Immature natural killer cell (primary cell): ENCODE results near the gene ST6GALNAC3. TPM values are rescaled to one million over a fixed set of nuclear protein-coding genes. Genes with fewer than 3 reads are reported as not detected.

Source experiments
- DNase-seq, 3 donors: peaks; one replicate each; pipeline ENCODE4 v3.0.0; 2022; ENCODE audit warnings: mixed read lengths in 1 of 3
- H3K27ac Mint-ChIP-seq, 6 donors: one replicate each; pipeline ENCODE4 v1.8.0; 2020; ENCODE audit warnings: mixed read lengths in 6 of 6, mild to moderate bottlenecking in 5 of 6, inconsistent platforms in 4 of 6, moderate library complexity in 3 of 6
- H3K27me3 Mint-ChIP-seq, 3 donors: one replicate each; pipeline ENCODE4 v1.8.0; 2020 to 2021; ENCODE audit warnings: low read depth in 3 of 3, mild to moderate bottlenecking in 3 of 3, mixed read lengths in 3 of 3, moderate library complexity in 3 of 3, inconsistent platforms in 1 of 3
- H3K36me3 Mint-ChIP-seq, 3 donors: one replicate each; pipeline ENCODE4 v1.8.0; 2020; ENCODE audit warnings: mixed read lengths in 3 of 3, inconsistent platforms in 2 of 3, mild to moderate bottlenecking in 2 of 3
- H3K4me1 Mint-ChIP-seq, 2 donors: one replicate each; pipeline ENCODE4 v1.8.0; 2020; ENCODE audit warnings: inconsistent platforms in 2 of 2, mild to moderate bottlenecking in 2 of 2, mixed read lengths in 2 of 2, moderate library complexity in 1 of 2
- H3K4me3 Mint-ChIP-seq, 5 donors: one replicate each; pipeline ENCODE4 v1.8.0; 2020; ENCODE audit warnings: mild to moderate bottlenecking in 5 of 5, mixed read lengths in 5 of 5, inconsistent platforms in 3 of 5, moderate library complexity in 3 of 5
- H3K9me3 Mint-ChIP-seq, 6 donors: one replicate each; pipeline ENCODE4 v1.8.0; 2020; ENCODE audit warnings: mild to moderate bottlenecking in 6 of 6, mixed read lengths in 6 of 6, inconsistent platforms in 4 of 6, moderate library complexity in 3 of 6
- polyA plus RNA-seq, 3 donors: library from polyadenylated mRNA; unstranded; fragments of 300-500 nt; fragmentation: Illumina TruSeq; gene quantifications; one replicate each; pipeline ENCODE4 v1.2.3, GENCODE V29; 2021

The ST6GALNAC3 gene
- polyA plus RNA-seq, 3 donors from 2014 or later: not detected

- no peak for DNase-seq
These were observed 216.6 kb downstream of the ST6GALNAC3 start for GRCh38 chr1:76291191-76291590.

DNA sequence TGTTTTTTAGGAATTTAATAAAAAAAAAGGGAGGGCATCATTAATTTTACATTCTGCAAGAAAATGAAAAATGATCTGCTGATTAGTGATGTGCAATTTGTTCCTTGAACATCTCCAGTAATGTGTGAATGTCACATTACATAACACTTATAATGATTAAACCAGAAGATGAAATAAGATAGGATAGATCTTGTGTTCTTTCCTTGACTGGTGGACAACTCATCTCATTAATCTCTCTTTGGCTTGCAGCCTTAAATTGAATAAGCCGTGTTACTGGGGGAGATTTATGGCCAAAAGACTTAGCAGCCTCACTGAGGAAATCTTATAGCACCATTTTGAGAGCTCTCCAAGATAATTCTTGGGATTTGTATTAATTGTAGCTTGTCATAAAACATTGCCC, 217.2 kb downstream of the ST6GALNAC3 start:
- DNase-seq: no peak
- Mint-ChIP-seq H3K9me3 (peaks cover 0 to 3% (median 0%) of the 10 kb centered on the region in 6 donors), H3K27ac (no peak overlapping the region), H3K4me1 (peaks cover 0 to 37% of the 10 kb centered on the region in 2 donors), H3K4me3 (no peak overlapping the region), H3K36me3 (no peaks in the 10 kb centered on the region), H3K27me3 (no peaks in the 10 kb centered on the region)

More at GRCh38 chr1:76291191-76291590, 216.6 kb downstream of the ST6GALNAC3 start:
- H3K4me1 Mint-ChIP-seq: peaks cover 0 to 37% of the 10 kb centered on the region in 2 donors
- no peak overlapping the region for H3K4me3 Mint-ChIP-seq
- H3K36me3 Mint-ChIP-seq: no peaks in the 10 kb centered on the region
- H3K27me3 Mint-ChIP-seq: no peaks in the 10 kb centered on the region
- H3K27ac Mint-ChIP-seq: no peak overlapping the region
- peaks cover 0 to 3% (median 0%) of the 10 kb centered on the region in 6 donors for H3K9me3 Mint-ChIP-seq

DNA sequence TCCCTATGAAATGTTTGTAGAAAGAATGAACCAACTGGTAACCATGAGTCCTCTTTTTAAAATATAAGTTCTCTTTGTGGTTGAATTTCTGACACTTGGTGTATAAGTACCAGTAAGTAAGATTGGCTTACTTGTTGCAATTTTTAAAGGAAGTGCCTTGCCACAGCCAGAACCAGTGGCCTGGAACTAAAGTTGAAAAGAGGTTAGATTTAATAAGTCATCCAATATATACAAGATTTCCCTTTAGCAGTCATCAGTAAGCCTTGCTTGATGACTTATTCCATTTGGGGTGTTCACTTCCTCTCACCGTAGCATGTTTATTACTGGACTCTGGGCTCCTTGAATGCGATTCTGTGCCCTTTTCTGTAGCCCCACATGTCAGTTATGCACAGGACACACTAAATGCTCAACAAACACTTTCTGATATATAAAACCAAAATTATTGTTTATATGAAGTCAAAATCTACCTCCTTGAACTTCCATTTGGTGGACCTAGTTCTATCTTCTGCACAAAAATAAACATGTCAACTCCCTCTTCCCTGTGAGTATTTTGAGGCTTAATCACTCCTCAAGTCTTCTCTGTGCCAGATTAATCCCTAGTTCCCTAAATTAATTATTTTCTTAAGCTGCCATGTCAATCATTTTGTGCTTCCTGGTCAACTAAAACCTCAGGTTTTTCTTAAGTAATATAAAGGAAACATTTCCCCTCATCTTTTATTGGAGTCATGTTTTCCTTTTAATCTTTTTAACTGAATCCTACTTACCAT, 218.1 kb downstream of the ST6GALNAC3 start:
- Mint-ChIP-seq H3K9me3 (peaks cover 0 to 3% (median 0%) of the 10 kb centered on the region in 6 donors), H3K27me3 (no peaks in the 10 kb centered on the region), H3K36me3 (no peaks in the 10 kb centered on the region), H3K4me1 (peaks cover 0 to 37% of the 10 kb centered on the region in 2 donors), H3K27ac (no peak overlapping the region), H3K4me3 (no peak overlapping the region)
- DNase-seq: no peak

DNA sequence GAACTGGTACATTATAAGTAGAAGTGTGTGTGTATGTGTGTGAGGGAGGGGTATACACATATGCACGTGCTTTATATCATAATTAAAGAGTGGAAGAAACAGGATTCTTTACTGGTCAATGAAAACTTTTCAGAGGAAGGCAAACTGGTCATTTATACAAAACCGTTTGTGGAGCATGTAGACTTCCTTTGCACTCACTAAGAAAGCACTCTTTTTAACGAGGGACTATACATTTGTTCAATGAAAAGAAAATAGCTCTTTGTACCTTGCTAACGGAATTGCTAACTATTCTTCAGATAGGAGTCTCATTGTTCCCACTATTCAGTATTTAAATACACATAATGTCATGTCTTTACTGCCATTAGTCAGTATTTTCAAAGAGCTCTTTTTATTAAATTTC, 219.3 kb downstream of the ST6GALNAC3 start:
- H3K36me3 Mint-ChIP-seq: no peaks in the 10 kb centered on the region
- DNase-seq: no peak
- H3K27me3 Mint-ChIP-seq: no peaks in the 10 kb centered on the region
- H3K4me1 Mint-ChIP-seq: peaks cover 0 to 37% of the 10 kb centered on the region in 2 donors
- peaks cover 0 to 3% (median 0%) of the 10 kb centered on the region in 6 donors for H3K9me3 Mint-ChIP-seq
- H3K27ac Mint-ChIP-seq: no peak overlapping the region
- no peak overlapping the region for H3K4me3 Mint-ChIP-seq

- no peak for DNase-seq
- Mint-ChIP-seq H3K27ac (peak overlapping the region in 1 of 6 donors; percentile 39), H3K4me1 (peaks cover 0 to 37% of the 10 kb centered on the region in 2 donors), H3K4me3 (peak overlapping the region in 2 of 5 donors; percentile 3 to 30), H3K27me3 (no peaks in the 10 kb centered on the region), H3K9me3 (no peaks in the 10 kb centered on the region), H3K36me3 (no peaks in the 10 kb centered on the region)
These were observed 220.1 kb downstream of the ST6GALNAC3 start for GRCh38 chr1:76294482-76295194.

- H3K9me3 Mint-ChIP-seq: peaks cover 0 to 2% (median 0%) of the 10 kb centered on the region in 6 donors
- no peaks in the 10 kb centered on the region for H3K27me3 Mint-ChIP-seq
- no peak overlapping the region for H3K27ac Mint-ChIP-seq
- H3K4me3 Mint-ChIP-seq: no peak overlapping the region
- no peak for DNase-seq
- H3K4me1 Mint-ChIP-seq: peaks cover 0 to 8% of the 10 kb centered on the region in 2 donors
- H3K36me3 Mint-ChIP-seq: no peaks in the 10 kb centered on the region
These were observed 223.9 kb downstream of the ST6GALNAC3 start for GRCh38 chr1:76298399-76298798.

DNA sequence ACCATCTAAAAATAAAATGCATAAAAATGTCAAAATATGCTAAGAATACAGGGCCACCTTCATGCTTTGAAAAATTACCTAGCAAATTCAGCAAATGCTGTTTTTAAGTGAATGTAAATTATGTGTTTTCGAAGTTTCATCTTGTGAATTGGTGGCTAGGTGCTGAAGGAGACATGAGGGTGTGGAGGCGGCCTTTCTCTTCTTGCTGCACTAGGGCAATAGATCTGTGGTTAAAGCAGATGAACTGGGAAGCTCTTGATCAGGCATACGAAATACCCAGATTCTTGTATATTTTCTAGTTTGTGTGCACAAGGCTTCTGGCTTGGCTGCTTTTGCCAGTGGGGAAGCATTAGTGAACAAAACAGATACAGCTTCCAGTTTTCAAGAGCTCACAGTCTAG, 224.5 kb downstream of the ST6GALNAC3 start:
- Mint-ChIP-seq H3K27ac (no peak overlapping the region), H3K27me3 (no peaks in the 10 kb centered on the region), H3K9me3 (peaks cover 0 to 3% (median 0%) of the 10 kb centered on the region in 6 donors), H3K4me3 (no peak overlapping the region), H3K4me1 (peaks cover 0 to 7% of the 10 kb centered on the region in 2 donors), H3K36me3 (no peaks in the 10 kb centered on the region)
- DNase-seq: no peak

GRCh38 chr1:76300556-76300955, 226.0 kb downstream of the ST6GALNAC3 start:
- Mint-ChIP-seq H3K27ac (no peak overlapping the region), H3K4me1 (no peaks in the 10 kb centered on the region), H3K9me3 (peaks cover 0 to 7% (median 0%) of the 10 kb centered on the region in 6 donors), H3K27me3 (no peaks in the 10 kb centered on the region), H3K36me3 (no peaks in the 10 kb centered on the region), H3K4me3 (no peak overlapping the region)
- DNase-seq: no peak

- no peak for DNase-seq
- Mint-ChIP-seq H3K27me3 (peaks cover 0 to 2% (median 0%) of the 10 kb centered on the region in 3 donors), H3K36me3 (no peaks in the 10 kb centered on the region), H3K27ac (no peak overlapping the region), H3K4me3 (no peak overlapping the region), H3K9me3 (peaks cover 0 to 7% (median 0%) of the 10 kb centered on the region in 6 donors), H3K4me1 (no peaks in the 10 kb centered on the region)
These were observed 228.3 kb downstream of the ST6GALNAC3 start for GRCh38 chr1:76302711-76303339.

DNA sequence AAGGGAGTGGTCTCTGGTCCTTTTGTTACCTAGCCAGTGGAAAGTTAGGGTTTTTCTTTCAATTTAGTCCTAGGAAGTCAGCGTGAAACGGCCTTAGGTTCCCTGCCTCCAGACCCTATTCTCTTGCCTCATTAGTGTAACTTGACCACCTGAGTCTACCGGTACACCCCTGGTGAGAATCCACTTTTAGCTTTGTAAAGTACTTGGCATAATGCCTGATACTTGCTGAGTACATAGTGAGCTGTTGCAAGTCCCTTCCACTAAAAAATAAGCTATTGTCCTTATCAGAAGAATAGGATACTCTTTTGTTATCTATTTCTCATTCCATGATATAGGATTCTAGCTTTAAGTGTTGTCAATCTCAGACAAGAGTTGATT, 228.8 kb downstream of the ST6GALNAC3 start:
- DNase-seq: no peak
- H3K36me3 Mint-ChIP-seq: no peaks in the 10 kb centered on the region
- peaks cover 0 to 7% (median 0%) of the 10 kb centered on the region in 6 donors for H3K9me3 Mint-ChIP-seq
- no peak overlapping the region for H3K27ac Mint-ChIP-seq
- H3K4me3 Mint-ChIP-seq: no peak overlapping the region
- no peaks in the 10 kb centered on the region for H3K4me1 Mint-ChIP-seq
- peaks cover 0 to 2% (median 0%) of the 10 kb centered on the region in 3 donors for H3K27me3 Mint-ChIP-seq

DNA sequence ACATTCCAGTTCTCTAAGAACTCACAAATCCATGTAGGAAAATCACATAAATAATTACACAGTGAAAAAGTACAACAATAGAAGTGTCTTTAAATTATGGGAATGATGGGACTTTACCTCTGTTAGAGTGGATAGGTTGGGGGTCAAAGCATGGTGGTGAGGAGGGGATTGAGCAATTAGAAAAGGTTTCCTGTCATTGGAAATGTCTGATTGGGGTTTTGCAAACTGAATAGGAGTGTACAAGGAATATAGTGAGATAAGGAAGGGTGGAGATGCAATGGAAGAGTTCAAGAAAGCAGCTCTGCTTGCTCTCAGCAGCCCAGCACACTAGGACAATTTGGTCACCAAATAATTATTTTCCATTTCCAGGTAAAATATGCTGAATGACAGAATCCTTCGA, 238.8 kb downstream of the ST6GALNAC3 start:
- peaks cover 0 to 2% (median 0%) of the 10 kb centered on the region in 6 donors for H3K9me3 Mint-ChIP-seq
- no peak overlapping the region for H3K4me3 Mint-ChIP-seq
- H3K27me3 Mint-ChIP-seq: peaks cover 0 to 3% (median 2%) of the 10 kb centered on the region in 3 donors

GRCh38 chr1:76314730-76315129, 240.2 kb downstream of the ST6GALNAC3 start:
- DNase-seq: no peak
- Mint-ChIP-seq H3K4me3 (no peak overlapping the region), H3K27me3 (peaks cover 0 to 3% (median 2%) of the 10 kb centered on the region in 3 donors), H3K9me3 (peaks cover 0 to 2% (median 0%) of the 10 kb centered on the region in 6 donors), H3K36me3 (no peaks in the 10 kb centered on the region), H3K27ac (no peak overlapping the region), H3K4me1 (no peaks in the 10 kb centered on the region)

More for the DNA sequence above, 238.8 kb downstream of the ST6GALNAC3 start:
- Mint-ChIP-seq H3K36me3 (no peaks in the 10 kb centered on the region), H3K4me1 (no peaks in the 10 kb centered on the region), H3K27ac (no peak overlapping the region)
- DNase-seq: no peak

DNA sequence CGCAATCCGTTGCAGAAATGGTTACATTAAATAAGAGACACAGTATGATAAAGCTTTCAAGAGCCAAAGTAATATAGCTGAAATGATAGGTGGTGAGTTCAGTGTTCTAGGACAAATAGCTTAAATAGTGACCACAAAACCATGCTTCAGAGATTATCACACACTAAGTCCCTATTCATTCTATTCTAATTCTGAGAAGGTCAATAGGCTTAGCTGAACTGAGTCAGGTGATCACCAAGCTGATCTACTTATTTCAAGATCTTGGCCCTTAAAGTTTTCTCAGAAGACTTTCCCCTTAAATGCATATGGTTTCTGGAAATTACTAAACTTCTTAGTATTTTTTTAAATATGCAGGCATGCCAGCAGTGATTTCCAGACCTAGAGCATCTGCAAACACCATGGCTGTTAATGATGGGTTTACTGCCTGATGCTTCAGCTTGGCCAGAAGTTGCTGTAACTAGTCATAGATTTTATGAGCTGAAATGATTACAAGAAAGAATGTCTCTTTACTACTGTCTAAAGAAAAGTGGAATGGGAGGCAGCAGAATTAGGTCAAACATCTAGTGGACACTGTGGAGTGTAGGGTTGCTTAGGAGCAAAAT, 242.9 kb downstream of the ST6GALNAC3 start:
- Mint-ChIP-seq H3K27ac (no peak overlapping the region), H3K9me3 (no peaks in the 10 kb centered on the region), H3K36me3 (no peaks in the 10 kb centered on the region), H3K4me1 (no peaks in the 10 kb centered on the region), H3K27me3 (peaks cover 0 to 2% (median 2%) of the 10 kb centered on the region in 3 donors), H3K4me3 (no peak overlapping the region)
- DNase-seq: no peak
